Tibial nerve (tissue), 4 donors: ENCODE measurements around the gene MDN1. TPM values are rescaled to one million over a fixed set of nuclear protein-coding genes. Genes with fewer than 3 reads are reported as not detected.

Experiments
- DNase-seq, 2 donors: peaks; one replicate each; pipeline ENCODE4 v3.0.0-alpha.2; 2019; ENCODE audit warnings: low spot score in 2 of 2
- H3K27ac ChIP-seq, 4 donors: fragments of 200-600 bp; sonication (generic) in 3 of 4; one replicate each; pipeline ENCODE4 v1.5.1; 2017 to 2019; ENCODE audit warnings: mild to moderate bottlenecking in 1 of 4
- H3K27me3 ChIP-seq, 2 donors: fragments of 200-600 bp; sonication (generic) in 1 of 2; one replicate each; pipeline versions ENCODE4 v1.5.1 to v1.6.0; 2017 to 2019
- H3K36me3 ChIP-seq, 3 donors: fragments of 200-600 bp; sonication (generic); one replicate each; pipeline ENCODE4 v1.5.1; 2018 to 2019
- H3K4me1 ChIP-seq, 4 donors: fragments of 200-600 bp; sonication (generic) in 3 of 4; one replicate each; pipeline ENCODE4 v1.5.1; 2017 to 2019
- H3K4me3 ChIP-seq, 4 donors: fragments of 200-600 bp; sonication (generic) in 3 of 4; one replicate each; pipeline ENCODE4 v1.5.1; 2017 to 2019; ENCODE audit warnings: mild to moderate bottlenecking in 1 of 4, moderate library complexity in 1 of 4
- H3K9me3 ChIP-seq, 4 donors: fragments of 200-600 bp; sonication (generic) in 3 of 4; one replicate each; pipeline ENCODE4 v1.5.1; 2017 to 2019
- CTCF ChIP-seq, 5 experiments: fragments of 200-600 bp in 3 of 5; fragments of 450-650 bp in 2 of 5; sonication (generic) in 3 of 5; IDR thresholded peaks; one replicate each; pipeline ENCODE4 v1.5.1; 2016 to 2019; ENCODE audit warnings: antibody characterized with exemption in 5 of 5, mild to moderate bottlenecking in 3 of 5, moderate library complexity in 2 of 5
- EP300 ChIP-seq, 2 donors: sonication (generic); formaldehyde crosslinking; IDR thresholded peaks; one replicate each; pipeline ENCODE4 v1.6.1; 2017; ENCODE audit warnings: antibody characterized with exemption in 2 of 2, mild to moderate bottlenecking in 1 of 2
- POLR2A ChIP-seq, 2 donors: fragments of 450-650 bp; IDR thresholded peaks; one replicate each; pipeline ENCODE4 v1.6.1; 2017; ENCODE audit warnings: antibody characterized with exemption in 2 of 2, mild to moderate bottlenecking in 2 of 2, moderate library complexity in 2 of 2
- WGBS, 2 donors: methylation state at CpG; one replicate each; pipeline ENCODE4 v1.1.5; 2018; 5-methylcytosine and 5-hydroxymethylcytosine counted together
- total RNA-seq, 4 donors: library from RNA; depleted of rRNA; stranded (reverse); fragments of >200 nt; gene quantifications; one replicate each; pipeline ENCODE4 v1.1.0, GENCODE V29; 2016

MDN1 gene
- total RNA-seq, 4 donors from 2014 or later: 29.4 to 46.2 (median 39.8) TPM

- Histone ChIP-seq H3K27ac (no peak overlapping the region), H3K9me3 (no peaks in the 10 kb centered on the region), H3K4me1 (no peaks in the 10 kb centered on the region), H3K27me3 (no peaks in the 10 kb centered on the region), H3K4me3 (no peak overlapping the region), H3K36me3 (peaks cover 0 to 68% (median 0%) of the 10 kb centered on the region in 3 donors)
- 91 to 96% methylated on average over 8 of the region's 8 CpGs for WGBS, 2 donors
- TF ChIP-seq CTCF (IDR thresholded peaks at IDR 0.05) (no peak), EP300 (IDR thresholded peaks at IDR 0.05) (no peak), POLR2A (IDR thresholded peaks at IDR 0.05) (no peak)
- no peak for DNase-seq
These were observed 20.5 kb downstream of the MDN1 start for GRCh38 chr6:89799096-89799495.

DNA sequence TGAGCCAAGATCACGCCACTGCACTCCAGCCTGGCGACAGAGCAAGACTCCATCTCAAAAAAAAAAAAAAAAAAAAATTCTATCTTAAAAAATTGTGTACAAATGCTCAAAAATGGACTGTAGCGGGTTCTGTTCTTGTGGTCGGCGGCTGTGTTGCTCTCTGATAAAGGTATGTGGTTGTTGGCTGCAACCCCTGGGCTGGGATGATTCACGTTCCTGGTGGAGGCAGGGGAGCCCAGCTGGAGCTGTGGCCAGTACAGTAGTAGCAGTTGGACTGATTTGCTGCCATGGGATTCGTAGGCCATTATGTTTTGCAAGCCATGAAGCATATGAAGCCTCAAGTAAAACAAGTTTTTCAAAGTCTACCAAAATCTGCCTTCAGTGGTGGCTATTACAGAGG, 22.3 kb downstream of the MDN1 start:
- Histone ChIP-seq H3K36me3 (peaks cover 0 to 75% (median 0%) of the 10 kb centered on the region in 3 donors), H3K27me3 (no peaks in the 10 kb centered on the region), H3K4me1 (no peaks in the 10 kb centered on the region), H3K4me3 (no peak overlapping the region), H3K9me3 (no peaks in the 10 kb centered on the region), H3K27ac (no peak overlapping the region)
- DNase-seq: no peak
- WGBS, 2 donors: 84 to 93% methylated on average over 7 of the region's 7 CpGs
- TF ChIP-seq EP300 (IDR thresholded peaks at IDR 0.05): no peak
- no peak for TF ChIP-seq CTCF (IDR thresholded peaks at IDR 0.05)
- no peak for TF ChIP-seq POLR2A (IDR thresholded peaks at IDR 0.05)

DNA sequence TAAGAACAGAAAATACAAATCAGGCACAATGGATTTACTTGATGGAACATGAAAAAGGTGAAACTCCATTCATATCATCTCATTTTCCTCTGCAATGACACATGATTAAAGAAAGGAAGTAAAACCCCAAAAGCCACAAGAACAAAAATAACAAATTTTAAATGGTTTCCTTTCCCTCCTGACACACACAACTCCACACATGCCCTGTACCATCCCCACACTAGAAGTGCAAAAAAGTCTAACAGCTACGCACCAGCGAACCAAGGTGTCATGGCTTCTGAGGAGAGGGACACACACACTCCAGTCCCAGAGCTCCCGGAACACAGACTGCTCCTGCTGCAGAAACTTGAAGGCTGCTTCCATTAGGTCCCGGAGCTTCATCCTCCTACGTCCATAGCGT, 25.3 kb downstream of the MDN1 start:
- Histone ChIP-seq H3K36me3 (peaks cover 0 to 72% (median 0%) of the 10 kb centered on the region in 3 donors), H3K27ac (no peak overlapping the region), H3K4me3 (no peak overlapping the region), H3K9me3 (no peaks in the 10 kb centered on the region), H3K27me3 (no peaks in the 10 kb centered on the region), H3K4me1 (no peaks in the 10 kb centered on the region)
- no peak for DNase-seq
- TF ChIP-seq EP300 (IDR thresholded peaks at IDR 0.05) (no peak), POLR2A (IDR thresholded peaks at IDR 0.05) (no peak), CTCF (IDR thresholded peaks at IDR 0.05) (no peak)
- 87 to 89% methylated on average over 6 of the region's 6 CpGs for WGBS, 2 donors

- no peaks in the 10 kb centered on the region for H3K4me1 ChIP-seq
- 91 to 96% methylated on average over 3 of the region's 3 CpGs for WGBS, 2 donors
- DNase-seq: no peak
- no peak overlapping the region for H3K4me3 ChIP-seq
- peaks cover 0 to 72% (median 0%) of the 10 kb centered on the region in 3 donors for H3K36me3 ChIP-seq
- no peak overlapping the region for H3K27ac ChIP-seq
- H3K27me3 ChIP-seq: no peaks in the 10 kb centered on the region
- TF ChIP-seq EP300 (IDR thresholded peaks at IDR 0.05) (no peak), POLR2A (IDR thresholded peaks at IDR 0.05) (no peak), CTCF (IDR thresholded peaks at IDR 0.05) (no peak)
- no peaks in the 10 kb centered on the region for H3K9me3 ChIP-seq
These were observed 26.0 kb downstream of the MDN1 start for GRCh38 chr6:89793586-89793985.

- TF ChIP-seq CTCF (IDR thresholded peaks at IDR 0.05) (peak in 2 of 5 experiments; percentile 10 to 13), POLR2A (IDR thresholded peaks at IDR 0.05) (no peak)
- Histone ChIP-seq H3K4me1 (no peaks in the 10 kb centered on the region), H3K9me3 (no peaks in the 10 kb centered on the region), H3K27ac (no peak overlapping the region), H3K27me3 (no peaks in the 10 kb centered on the region), H3K36me3 (peaks cover 0 to 79% (median under 1%) of the 10 kb centered on the region in 3 donors), H3K4me3 (no peak overlapping the region)
- 44 to 53% methylated on average over 2 of the region's 2 CpGs for WGBS, 2 donors
- no peak for DNase-seq
These were observed 26.7 kb downstream of the MDN1 start for GRCh38 chr6:89792881-89793280.
